ENCODE data around the gene SMURF2.
"Not testable (repeated sequence)": the region's sequence is repeated elsewhere in the genome, so short reads cannot be mapped to it uniquely, and the experiment has no call there.

The SMURF2 gene

DNA sequence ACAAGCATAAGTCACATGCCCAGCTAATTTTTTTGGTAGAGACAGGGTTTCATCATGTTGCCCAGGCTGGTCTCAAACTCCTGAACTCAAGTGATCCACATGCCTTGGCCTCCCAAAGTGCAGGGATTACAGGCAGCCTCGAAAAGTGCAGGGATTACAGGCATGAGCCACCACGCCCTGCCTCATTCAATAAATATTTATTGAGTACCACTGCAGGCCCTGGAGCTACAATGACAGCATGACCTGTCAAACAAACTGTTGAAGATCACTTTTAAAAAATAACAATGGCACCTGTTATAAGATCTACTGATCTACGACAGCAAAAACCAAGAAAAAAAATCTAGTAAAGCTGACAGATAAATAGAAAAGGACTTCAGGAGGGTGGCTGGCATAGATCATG is 79.1 kb downstream of the SMURF2 start:
- DNase-seq = no peak

DNA sequence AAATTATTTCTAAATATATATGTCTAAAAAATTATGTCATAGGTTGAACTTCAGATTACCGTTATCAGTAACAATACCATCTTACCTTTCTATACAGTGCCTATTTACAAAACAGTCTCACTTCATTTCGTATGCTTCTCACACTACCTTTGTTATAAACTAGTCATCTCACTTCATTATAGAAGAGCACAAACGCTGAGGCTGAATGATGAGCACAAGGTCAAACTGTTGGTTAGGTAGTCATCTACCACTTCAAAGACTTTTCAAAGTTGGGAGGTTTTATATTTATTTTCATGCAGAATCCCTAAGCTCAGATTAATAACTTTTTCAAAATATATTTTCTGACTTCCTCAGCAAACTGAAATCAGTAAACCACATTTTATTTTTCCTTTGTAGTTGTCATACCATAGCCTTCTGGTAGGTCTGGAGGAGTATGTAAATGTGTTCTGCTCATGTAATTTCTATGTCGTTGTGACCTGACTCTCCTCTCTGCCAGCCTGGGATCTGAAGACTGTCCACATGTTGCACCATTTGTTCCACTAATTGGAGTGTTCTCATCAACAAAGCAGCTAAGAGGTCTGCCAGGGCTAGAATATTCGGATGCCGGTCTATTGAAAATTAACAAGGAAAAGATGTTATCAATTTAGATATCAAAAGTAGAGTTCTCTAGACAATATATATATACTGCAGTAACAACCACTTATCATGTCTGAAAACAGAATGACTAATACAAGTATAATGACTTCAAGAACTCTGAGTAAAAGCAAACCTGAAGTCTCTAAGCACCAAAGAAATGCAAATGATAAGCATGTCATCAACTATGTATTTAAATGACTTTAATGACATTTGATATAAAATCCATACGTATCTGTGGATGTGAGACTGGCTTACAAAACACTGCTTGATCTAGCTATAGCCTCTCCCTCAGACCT is 81.5 kb downstream of the SMURF2 start:
- DNase-seq = no peak

DNA sequence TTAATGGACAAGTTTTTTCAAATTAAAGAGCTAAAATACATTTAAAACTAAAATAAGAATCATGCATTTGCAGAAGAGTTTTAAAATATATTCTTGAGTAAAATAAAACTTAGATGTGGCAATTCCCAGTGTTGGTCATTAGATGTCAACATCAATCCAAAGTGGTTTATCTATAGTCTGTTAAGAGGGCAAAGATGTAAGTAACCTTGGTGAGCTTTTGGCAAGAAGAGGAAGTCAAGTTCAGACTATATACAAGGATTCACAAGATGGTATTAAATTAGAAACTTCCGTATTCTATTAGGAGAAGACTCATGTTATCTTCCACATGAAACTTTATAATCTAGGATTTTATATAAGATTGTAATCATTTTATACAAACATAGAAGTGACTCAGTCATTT is 82.2 kb downstream of the SMURF2 start:
- DNase-seq = no peak

DNA sequence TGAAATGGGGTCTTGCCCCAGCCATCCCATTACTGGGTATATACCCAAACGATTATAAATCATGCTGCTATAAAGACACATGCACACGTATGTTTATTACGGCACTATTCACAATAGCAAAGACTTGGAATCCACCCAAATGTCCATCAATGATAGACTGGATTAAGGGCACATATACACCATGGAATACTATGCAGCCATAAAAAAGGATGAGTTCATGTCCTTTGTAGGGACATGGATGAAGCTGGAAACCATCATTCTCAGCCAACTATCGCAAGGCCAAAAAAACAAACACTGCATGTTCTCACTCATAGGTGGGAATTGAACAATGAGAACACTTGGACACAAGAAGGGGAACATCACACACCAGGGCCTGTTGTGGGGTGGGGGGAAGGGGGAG is 85.1 kb downstream of the SMURF2 start:
- DNase-seq = not testable (repeated sequence)

DNA sequence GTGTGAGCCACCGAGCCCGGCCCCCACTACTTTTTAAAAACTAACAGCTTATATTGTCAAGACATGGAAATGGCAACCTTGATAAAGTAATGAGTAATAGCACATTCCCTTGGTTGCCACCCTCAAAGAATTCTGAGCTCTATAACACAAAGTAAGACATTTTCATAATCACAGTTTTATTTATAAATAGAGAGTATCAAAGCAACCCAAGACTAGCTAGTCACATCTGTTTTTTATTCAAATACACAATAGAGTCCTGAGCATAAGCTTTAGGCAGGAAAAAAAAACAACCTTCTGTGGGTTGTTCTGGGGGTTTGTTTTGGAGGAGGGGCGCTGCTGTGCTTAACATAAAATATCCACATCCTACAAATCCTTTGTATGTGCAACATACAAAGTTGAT is 86.7 kb downstream of the SMURF2 start:
- DNase-seq = no peak

DNA sequence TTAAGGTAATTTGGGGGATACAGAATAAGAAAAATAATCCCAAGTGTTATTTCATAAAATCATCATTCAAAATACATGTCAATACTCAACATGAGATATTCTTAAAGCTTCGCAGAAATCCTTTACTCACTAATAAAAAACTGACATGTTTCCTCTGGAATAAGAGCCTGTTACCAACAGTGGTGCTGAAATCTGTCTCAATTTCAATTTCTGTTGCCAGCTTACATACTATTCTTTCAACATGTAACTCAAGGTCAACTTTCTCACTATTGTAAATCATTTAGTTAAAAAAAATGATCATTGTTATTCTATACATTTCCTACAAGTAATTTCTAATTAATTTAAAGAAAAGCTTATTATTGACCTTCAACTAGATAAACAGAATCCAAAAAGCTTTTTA is 87.5 kb downstream of the SMURF2 start:
- DNase-seq = no peak

DNA sequence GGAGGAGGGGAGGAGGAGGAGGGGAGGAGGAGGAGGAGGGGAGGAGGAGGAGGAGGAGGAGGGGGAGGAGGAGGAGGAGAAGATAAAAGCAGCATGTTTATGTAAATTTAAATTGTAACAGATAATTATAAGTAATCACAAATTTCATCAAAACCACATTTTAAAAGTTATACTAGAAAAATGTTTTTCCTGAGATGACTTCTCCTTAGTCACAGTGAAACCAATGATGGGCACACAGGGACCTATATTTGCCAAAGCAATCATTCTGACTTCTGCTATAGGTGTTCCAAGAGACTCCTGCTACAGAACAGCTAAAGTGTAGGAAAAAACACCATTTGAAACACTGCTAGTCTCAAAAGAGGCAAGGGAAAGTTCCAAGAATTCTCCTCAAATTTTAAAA is 88.9 kb downstream of the SMURF2 start:
- no peak for DNase-seq

DNA sequence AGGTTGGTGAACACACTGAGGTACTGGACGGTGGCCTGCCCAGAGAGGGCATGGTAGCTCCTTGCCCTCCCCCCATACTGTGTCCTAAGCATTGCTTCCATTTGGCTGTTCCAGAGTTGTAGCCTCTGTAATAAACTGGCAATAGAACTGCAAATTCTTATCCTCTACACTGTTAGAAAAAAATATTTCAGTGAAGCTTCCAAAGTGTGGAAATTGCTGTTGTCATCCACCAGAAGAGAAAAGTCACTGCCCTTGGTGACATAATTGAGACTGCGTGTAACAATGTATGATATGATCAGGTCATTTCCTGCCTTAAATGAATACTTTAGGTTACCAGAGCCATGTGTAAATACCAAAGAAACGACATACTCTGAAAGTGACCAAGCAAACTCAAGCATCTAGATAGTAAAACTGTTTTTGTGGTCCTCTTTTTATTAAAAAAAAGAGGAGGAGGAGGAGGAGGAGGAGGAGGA is 89.4 kb downstream of the SMURF2 start:
- DNase-seq = no peak

DNA sequence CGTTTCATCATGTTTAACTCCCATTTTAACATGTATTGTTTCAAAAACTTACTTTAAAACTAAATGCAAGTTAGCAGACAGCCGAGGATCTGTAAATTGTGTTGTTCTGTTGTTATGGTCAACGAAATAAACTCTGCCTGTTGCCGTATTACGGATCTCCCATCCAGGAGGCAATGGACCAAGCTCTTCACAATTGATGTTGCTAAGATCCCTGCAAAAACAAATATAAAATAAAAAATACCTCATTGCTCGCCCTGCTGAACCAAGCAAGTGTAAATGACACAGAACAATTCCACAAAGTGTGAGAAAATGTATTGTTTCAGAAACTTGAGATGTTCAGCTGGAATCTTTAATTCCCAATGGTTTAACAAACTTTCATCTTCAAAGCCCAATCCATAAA is 90.4 kb downstream of the SMURF2 start:
- DNase-seq = no peak

DNA sequence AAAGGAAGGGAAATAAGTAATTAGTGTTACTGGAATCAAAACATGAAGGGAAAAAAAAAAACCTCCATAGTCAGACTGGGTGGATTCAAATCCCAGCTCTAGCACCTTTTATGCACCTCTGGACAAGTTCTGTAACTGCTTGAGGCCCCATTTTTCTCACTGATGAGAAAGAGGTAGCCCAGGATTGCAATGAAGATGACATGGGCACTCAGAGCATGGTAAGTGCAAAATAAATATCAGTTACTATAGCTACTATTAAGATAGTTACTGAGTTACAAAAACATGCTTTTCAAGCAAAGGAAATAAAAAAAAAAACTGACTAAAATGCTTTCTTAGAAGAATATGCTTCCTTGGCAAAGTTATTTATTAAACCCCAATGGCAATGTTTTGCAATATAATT is 96.5 kb downstream of the SMURF2 start:
- no peak for DNase-seq

DNA sequence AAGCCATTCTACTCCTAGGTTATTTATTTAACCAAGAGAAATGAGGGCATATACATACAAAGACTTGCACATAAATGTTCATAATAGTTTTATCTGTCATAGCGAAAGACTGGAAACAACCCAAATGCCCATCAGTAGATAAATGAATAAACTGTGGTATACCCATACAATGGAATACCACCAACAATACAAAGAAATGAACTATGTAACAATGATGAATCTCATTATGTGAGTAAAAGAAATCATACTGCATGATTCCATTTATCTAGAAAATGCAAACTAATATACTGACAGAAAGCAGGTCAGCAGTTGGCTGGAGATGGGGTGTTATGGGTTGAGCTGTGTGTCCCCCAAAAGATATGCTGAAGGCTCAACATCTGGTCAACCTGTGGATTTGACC is 98.0 kb downstream of the SMURF2 start:
- no peak for DNase-seq

DNA sequence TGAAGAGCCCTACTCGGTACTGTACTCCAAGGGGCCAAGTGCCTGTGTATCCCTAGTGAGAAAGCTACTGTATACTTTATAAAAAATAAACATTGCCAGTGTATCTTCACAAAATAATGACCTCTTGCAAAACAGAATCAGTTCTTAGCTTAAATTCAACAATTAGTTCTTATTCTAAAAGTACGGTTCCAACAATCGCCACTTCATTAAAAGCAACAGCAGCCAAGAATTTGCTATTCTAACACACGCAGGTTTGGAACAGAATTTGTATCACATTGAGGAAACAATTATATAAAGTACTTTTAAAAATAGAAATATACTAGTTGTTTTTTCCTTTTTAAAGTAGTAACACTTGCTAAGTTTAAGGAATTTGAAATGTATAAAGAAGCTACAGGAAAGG is 106.8 kb downstream of the SMURF2 start:
- no peak for DNase-seq

DNA sequence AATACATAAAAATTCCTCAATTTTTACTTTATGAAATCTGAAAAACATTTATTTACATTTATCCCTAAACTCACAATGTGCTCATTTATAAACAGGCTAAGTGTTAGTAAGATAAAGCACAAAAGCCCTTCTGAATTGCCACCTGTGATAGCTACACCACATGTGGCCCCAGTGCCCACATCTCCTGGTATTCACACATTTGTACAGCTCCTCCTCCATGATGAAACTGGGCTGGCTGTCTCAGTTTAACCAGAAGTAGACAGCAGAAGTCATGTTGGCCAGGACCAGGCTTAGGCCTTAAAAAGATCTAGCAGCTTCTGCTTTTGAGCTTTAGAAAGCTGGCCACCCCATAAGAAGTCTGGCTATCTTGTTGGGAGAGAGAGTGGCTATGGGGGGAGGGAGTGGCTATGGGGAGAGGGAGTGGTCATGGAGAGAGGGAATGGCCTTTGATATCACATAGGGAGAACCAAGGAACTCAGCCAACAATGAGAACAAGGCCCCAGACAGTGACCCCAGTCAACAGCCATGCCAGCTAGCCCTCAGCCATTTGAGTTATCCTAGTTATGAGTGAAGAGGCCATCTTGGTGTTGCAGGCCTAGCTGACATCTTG is 108.0 kb downstream of the SMURF2 start:
- no peak for DNase-seq

DNA sequence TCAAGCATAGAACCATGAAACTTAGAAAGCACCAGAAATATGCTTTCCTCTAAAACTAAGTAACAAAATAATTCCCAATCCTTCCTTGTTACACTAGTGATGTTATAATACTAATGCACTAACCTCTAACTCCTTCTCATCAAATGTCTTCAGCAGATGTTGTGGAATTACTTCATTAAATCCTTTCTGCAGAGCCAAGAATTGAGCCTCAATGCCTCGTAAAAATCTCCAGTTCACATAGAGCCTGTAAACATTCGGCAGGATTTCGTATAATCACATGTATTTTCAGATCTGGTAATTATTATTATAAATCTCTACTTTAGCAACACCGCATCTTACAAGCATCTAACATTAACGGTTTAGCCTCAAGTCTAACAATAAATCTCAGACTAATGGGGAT is 110.6 kb downstream of the SMURF2 start:
- DNase-seq = no peak

DNA sequence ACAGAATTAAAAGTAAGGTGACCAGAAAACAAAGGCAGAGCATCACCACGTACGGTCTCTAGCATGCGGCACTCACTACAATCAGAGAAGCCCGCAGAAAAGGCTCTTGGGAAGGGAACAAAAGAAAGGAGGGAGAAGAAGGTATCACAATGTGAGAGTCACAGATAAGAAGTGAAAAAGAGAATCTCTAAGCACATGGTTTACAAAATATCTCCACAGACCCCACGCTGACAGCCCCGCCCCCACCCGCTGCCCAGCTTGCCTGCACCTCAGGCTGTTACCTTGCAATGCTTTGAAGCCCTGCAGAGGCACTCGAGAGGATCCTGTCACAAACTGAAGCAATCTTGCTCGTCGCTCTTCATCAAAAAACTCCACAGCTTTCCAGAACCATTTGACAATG is 114.8 kb downstream of the SMURF2 start:
- no peak for DNase-seq

DNA sequence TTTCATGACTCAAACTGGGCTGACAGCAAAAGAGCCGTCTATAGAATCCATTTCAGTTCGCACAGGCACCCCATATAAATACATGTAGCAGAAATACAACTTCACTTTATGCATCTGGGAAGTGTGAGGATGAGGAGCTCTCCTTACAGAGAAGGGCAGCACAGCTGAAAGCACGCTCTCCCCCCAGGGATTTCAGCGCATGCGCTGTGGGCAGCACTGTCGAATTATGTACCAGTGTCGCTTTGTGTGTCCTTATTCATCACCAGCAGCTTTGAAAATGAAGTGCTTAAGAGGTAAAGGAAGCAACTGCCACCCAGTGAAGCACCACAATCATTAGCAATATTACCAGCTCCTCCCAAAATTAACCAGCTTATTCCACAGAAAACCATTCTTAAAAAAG is 115.4 kb downstream of the SMURF2 start:
- DNase-seq = no peak

DNA sequence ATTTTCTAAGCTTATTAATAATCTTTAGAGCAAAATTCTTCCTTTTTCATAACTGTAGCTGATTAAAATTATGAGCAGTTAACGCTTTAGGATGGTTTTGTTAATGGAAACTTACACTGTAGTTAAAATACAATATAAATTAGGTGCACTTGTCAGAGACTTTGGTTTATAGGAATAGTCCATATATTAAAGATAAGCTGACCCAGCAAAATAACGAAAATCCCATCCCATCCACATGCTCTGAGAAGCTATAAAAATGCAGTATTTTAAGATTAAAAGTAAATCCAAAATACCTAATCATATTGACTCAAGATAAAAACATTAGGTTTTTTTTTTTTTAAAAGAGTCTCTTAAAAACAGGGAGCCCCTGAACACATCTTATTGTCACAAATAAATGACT is 117.4 kb downstream of the SMURF2 start:
- no peak for DNase-seq

DNA sequence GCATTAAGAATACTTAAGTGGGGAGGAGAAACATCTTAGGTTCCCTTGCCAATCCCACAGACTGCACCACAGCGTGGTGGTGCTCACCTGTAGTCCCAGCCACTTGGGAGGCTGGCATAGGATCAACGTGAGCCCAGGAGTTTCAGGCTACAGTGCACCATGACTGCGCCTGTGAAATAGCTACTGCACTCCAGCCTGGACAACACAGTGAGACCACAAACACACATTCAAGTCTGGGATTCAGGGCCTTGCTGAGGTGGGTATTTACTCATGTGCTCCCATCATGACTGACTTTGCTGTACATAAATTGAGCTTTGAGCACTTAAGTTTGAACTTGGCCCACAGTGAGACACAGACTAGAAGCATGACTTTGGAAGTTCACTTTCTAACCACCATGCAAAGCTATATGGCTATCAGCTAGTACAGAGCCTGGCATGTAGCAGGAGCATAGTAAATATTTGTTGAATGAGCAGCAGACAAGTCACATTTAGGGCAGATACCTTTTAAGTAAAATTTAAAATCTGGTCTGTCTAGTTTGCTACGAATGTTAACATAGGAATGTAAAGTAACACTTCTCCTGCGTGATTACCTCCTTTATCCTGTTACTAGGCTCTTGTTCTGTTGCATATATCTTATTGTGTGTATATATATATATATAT is 121.9 kb downstream of the SMURF2 start:
- DNase-seq = no peak

DNA sequence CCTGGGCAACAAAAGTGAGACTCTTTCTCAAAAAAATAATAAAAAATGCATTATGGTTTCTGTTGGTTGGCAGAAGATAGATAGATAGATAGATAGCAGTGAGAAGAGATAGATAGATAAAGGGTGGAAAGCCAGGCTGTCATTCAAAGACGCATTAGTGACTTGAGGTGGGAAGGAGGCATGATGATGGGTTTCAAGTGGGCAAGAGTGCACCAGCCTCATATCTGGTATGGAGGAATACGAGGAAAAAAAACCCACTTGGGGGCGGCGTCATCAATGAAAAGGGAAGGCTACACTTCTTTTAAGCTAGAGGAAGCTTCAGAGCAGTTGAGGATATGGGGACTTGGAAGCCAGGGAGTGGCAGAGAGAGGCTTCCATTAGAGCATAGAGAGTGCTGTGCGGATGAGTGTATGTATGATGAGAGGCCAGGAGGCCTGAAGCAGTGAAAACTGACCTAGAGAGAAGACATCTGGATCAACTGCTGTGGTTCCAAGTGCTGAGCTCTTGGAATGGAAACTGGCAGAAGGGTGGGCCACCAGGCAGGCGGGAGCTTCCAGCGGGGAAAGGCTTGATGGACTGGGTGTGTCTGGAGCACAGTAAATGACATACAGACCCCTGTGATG is 123.5 kb downstream of the SMURF2 start:
- DNase-seq = no peak

DNA sequence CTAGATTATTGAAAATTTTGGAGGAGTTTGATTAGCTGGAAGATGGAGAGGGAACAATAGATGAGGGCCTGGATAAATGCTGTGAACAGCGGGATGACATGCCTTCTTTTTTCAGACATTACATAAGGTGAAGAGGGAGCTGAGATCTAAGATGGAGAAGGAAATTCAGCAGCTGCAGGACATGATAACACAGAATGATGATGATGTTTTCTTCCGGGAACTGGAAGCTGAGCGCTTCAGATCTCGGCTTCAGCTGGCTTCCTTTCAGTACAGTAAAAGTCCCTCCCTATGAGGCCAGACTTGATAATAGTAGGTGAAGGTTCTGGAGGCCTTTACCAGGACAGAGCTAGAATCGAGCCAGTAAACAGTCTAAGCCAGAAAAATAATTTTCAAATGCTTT is 124.6 kb downstream of the SMURF2 start:
- no peak for DNase-seq

DNA sequence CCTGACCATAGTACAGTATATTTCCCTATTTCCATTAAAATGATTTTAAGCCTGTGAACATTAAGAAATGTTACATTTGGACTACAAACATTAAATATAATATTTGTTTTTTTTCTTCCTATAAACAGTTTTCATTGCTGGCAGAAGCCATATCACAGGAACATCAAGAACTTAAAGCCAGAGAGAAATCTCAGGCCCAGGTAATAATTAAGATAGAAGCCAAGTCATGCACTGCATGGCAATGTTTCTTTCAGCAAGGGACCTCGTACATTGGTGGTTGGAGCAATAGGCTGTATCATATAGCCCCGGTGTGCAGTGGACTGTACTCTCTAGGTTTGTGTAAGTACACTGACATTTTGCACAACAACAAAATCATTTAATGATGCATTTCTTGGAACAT is 125.2 kb downstream of the SMURF2 start:
- no peak for DNase-seq

DNA sequence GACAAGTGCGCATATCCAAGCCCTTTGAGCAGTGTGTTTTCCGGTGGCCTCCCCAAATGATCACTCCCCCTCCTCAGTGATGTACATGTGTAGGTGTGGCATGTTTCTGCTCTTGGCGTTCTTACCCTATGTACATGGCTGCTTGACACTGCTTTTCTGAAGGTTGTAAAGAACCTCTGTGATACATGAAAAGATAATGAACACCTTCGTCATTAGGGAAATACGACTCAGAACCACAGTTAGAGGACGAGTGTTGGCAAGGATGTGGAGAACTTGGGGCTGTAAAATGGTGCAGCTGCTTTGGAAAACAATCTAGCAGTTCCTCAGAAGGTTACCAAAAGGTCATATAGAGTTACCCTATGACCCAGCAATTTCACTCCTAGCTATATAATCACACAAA is 126.8 kb downstream of the SMURF2 start:
- DNase-seq = no peak

DNA sequence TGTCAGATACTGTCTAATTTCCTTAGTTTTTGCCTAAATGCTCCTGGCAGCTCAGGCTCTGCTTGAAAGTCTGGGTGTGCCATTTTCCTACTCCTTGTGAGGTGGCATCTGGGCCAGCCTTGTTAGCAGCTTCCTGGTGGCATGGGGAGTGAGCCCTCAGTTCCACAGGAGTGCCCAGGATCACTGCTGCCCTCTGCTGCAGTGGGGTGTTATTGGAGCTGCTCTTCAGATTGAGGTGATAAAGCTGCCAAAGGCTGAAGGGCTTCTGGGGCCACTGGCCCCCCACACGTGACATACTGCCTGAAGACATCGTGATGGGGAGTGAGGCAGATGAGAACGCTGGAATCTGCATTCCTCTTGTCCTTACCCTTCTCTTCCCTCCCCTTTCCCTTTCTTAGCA is 127.9 kb downstream of the SMURF2 start:
- no peak for DNase-seq

DNA sequence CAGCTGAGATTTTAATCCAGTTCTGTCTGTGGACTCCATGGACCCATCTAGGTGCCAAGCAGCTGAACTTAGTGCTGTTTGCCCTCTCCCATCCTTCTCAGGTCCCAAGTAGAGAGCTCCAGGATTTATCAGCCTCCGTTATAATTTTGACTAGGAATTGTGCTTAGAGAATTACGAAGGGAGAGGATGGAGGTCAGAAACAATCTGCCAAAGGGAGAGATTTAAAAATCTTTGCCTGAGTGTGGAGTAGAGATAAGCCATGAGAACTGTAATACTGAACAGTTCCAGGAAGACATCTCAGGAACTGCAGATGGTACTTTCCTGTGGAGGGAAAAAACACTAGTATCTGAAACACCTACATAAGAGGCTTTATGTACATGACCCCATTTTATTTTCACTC is 128.3 kb downstream of the SMURF2 start:
- no peak for DNase-seq
